ENCODE measurements around the gene RBPJ.

The RBPJ gene

GRCh38 chr4:26464420-26465095 is 143.7 kb downstream of the RBPJ start:
- no peak for DNase-seq

GRCh38 chr4:26466578-26467270 is 145.9 kb downstream of the RBPJ start:
- DNase-seq = no peak

GRCh38 chr4:26467724-26468123 is 146.9 kb downstream of the RBPJ start:
- no peak for DNase-seq

- no peak for DNase-seq
These were observed 147.6 kb downstream of the RBPJ start for GRCh38 chr4:26468283-26468949.

- no peak for DNase-seq
These were observed 148.2 kb downstream of the RBPJ start for GRCh38 chr4:26468977-26469376.

- no peak for DNase-seq
These were observed 151.1 kb downstream of the RBPJ start for GRCh38 chr4:26471890-26472289.

- DNase-seq = no peak
These were observed 153.1 kb downstream of the RBPJ start for GRCh38 chr4:26473893-26474292.

- no peak for DNase-seq
These were observed 153.7 kb downstream of the RBPJ start for GRCh38 chr4:26474551-26474950.

- DNase-seq = no peak
These were observed 154.9 kb downstream of the RBPJ start for GRCh38 chr4:26475716-26476115.

- no peak for DNase-seq
These were observed 155.7 kb downstream of the RBPJ start for GRCh38 chr4:26476545-26476944.

GRCh38 chr4:26478330-26478729 is 157.5 kb downstream of the RBPJ start:
- DNase-seq = no peak

GRCh38 chr4:26482508-26483462 is 162.0 kb downstream of the RBPJ start:
- no peak for DNase-seq

- no peak for DNase-seq
These were observed 163.3 kb downstream of the RBPJ start for GRCh38 chr4:26484032-26484515.

- no peak for DNase-seq
These were observed 163.7 kb downstream of the RBPJ start for GRCh38 chr4:26484516-26484915.

All from activated CD4-positive, CD25-positive, alpha-beta regulatory T cell treated with anti-CD3 and anti-CD28 coated beads, Interleukin-2, amount 50 U/mL, for 72 hours (primary cell).